ENCODE results near the gene KLF8. TPM values are rescaled to one million over a fixed set of nuclear protein-coding genes. Genes with fewer than 3 reads are reported as not detected.
A peak's percentile ranks its signal among the peaks of the same experiment; 100 is the strongest.
"Not testable (repeated sequence)": the region's sequence is repeated elsewhere in the genome, so short reads cannot be mapped to it uniquely, and the experiment has no call there.

The KLF8 gene
- polyA plus RNA-seq (2011; rRNA removed) (1.5 and 1.9 TPM in 2 replicates), polyA minus RNA-seq (2011; rRNA and poly(A)+ RNA removed) (1.4 and 2.3 TPM in 2 replicates)

DNA sequence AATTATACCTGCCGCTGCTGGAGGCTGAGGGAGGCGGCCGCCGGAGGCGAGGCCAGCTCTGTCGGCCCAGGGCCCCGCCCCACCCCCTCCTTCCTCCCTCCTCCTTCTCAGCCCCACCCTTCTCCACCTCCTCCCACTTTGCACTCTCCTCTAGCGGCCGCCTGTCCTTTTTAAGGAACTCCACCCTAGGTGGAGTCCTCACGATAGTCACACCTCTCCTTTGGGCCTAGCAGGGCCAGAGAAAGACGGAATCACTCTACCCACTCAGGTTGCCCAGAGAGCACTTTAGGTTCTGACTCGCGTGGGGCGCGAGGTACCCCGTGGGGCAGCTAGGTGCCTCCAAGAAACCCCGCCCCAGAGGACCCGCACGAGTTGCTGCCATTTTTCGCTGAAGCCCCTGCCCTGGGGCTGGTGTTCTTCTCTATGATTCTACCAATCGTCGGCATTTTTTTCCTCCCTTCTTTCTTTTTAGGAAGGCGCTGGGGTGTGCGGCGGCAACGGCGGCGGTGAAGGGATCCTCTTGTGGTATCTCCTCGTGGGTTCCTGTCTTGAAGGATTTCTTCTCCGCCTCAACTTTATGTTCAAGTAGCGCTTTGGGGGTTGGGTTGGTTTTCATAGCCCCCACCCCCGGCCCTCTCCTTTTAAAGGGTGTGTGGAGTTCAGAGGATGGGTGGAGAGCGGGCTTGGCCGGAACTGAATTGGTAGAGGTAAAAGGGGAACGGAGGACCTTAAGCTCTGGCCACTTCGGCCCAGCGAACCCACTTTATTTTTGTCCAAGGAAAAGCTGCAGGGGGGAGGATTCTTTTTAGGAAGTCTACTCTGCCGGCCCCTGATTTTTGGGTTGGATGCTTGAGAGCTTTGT lies at the start of gene KLF8:
KLF8 (plus strand) TSS at position 136 of the 862 bp plus-strand sequence. CDS start 979 bp downstream, outside the sequence.
- CTCF ChIA-PET: interaction anchor here (1.1 kb wide), 1 partner anchor 17 kb away, joined by 6 read pairs; no protein-coding TSS in a partner anchor
- H3K36me3 ChIP-seq (ENCODE audit: control insufficient read depth, insufficient read depth, low read length): no peaks in the 10 kb centered on the region
- POLR2A ChIA-PET: no interaction called here
- H3K27me3 ChIP-seq (ENCODE audit: control insufficient read depth, insufficient read depth, low read length): no peaks in the 10 kb centered on the region
- TF ChIP-seq, protein P1, sequence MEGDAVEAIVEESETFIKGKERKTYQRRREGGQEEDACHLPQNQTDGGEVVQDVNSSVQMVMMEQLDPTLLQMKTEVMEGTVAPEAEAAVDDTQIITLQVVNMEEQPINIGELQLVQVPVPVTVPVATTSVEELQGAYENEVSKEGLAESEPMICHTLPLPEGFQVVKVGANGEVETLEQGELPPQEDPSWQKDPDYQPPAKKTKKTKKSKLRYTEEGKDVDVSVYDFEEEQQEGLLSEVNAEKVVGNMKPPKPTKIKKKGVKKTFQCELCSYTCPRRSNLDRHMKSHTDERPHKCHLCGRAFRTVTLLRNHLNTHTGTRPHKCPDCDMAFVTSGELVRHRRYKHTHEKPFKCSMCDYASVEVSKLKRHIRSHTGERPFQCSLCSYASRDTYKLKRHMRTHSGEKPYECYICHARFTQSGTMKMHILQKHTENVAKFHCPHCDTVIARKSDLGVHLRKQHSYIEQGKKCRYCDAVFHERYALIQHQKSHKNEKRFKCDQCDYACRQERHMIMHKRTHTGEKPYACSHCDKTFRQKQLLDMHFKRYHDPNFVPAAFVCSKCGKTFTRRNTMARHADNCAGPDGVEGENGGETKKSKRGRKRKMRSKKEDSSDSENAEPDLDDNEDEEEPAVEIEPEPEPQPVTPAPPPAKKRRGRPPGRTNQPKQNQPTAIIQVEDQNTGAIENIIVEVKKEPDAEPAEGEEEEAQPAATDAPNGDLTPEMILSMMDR (IDR thresholded peaks at IDR 0.05; ENCODE audit: insufficient read depth, low read depth, low read length): no peak
- DNase-seq (ENCODE audit: low read depth): no peak
- H3K4me3 ChIP-seq (ENCODE audit: low read depth, low read length): peak within 1 kb of the TSS; percentile 31

DNA sequence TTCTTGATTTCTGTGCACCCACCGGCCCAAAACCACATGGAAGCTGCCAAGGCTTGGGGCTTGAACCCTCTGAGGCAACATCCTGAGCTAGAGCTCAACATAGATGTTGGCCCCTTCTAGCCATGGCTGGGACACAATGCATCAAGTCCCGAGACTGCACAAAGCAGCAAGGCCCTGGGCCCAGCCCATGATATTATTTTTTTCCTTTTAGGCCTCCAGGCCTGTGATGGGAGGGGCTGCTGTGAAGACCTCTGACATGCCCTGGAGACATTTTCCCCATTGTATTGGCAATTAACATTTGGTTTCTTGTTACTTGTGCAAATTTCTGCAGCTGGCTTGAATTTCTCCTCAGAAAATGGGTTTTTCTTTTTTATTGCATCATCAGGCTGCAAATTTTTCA lies 25.2 kb upstream of the KLF8 start:
- POLR2A ChIA-PET; DNase-seq (ENCODE audit: low read depth); CTCF ChIA-PET; H3K36me3 ChIP-seq (ENCODE audit: control insufficient read depth, insufficient read depth, low read length); H3K4me3 ChIP-seq (ENCODE audit: low read depth, low read length); H3K27me3 ChIP-seq (ENCODE audit: control insufficient read depth, insufficient read depth, low read length): not testable (repeated sequence)

DNA sequence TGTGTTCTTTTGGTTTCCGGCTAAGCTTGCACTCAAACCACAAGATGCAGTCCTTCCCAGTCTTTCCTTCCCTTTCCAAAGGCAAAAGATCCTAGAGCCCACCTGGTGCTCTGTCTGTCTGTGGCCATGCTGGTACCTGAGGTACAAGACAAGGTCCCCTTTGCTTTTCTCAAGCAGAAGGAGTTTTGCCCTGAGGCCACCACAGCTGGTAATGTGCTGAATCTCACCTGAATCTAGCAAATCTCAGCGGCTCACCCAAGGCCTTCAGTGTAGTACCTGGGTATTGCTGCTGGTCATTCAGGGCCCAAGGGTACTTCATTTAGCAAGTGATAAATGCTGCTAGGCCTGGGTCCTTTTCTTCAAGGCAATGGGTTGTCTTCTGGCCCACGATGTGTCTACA lies 20.5 kb upstream of the KLF8 start:
- ChIA-PET POLR2A (no interaction called here), CTCF (no interaction called here)
- Histone ChIP-seq H3K36me3 (ENCODE audit: control insufficient read depth, insufficient read depth, low read length) (no peaks in the 10 kb centered on the region), H3K27me3 (ENCODE audit: control insufficient read depth, insufficient read depth, low read length) (no peaks in the 10 kb centered on the region), H3K4me3 (ENCODE audit: low read depth, low read length) (no peak overlapping the region)
- DNase-seq (ENCODE audit: low read depth): no peak
- TF ChIP-seq, protein P1 (IDR thresholded peaks at IDR 0.05; ENCODE audit: insufficient read depth, low read depth, low read length): no peak

DNA sequence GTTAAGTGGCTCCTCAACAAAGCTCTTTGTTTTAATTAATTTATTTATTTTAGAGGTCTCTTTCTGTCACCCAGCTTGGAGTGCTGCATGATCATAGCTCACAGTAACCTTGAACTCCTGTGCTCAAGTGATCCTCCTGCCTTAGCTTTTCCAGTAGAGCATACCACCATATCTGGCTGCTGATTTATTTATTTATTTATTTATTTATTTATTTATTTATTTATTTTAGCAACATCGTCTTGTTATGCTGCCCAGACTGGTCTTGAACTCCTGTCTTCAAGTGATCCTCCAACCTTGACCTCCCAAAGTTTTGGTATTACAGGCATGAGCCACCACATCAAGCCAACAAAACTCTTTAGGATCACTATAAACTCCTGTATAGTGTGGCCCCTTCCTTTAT lies 15.8 kb upstream of the KLF8 start:
- TF ChIP-seq, protein P1 (IDR thresholded peaks at IDR 0.05; ENCODE audit: insufficient read depth, low read depth, low read length): no peak
- Histone ChIP-seq H3K36me3 (ENCODE audit: control insufficient read depth, insufficient read depth, low read length) (no peaks in the 10 kb centered on the region), H3K4me3 (ENCODE audit: low read depth, low read length) (no peak overlapping the region), H3K27me3 (ENCODE audit: control insufficient read depth, insufficient read depth, low read length) (no peaks in the 10 kb centered on the region)
- no peak for DNase-seq (ENCODE audit: low read depth)
- ChIA-PET POLR2A (no interaction called here), CTCF (interaction anchor here (0.7 kb wide), 1 partner anchor 17 kb away, joined by 3 read pairs; no protein-coding TSS in a partner anchor)

DNA sequence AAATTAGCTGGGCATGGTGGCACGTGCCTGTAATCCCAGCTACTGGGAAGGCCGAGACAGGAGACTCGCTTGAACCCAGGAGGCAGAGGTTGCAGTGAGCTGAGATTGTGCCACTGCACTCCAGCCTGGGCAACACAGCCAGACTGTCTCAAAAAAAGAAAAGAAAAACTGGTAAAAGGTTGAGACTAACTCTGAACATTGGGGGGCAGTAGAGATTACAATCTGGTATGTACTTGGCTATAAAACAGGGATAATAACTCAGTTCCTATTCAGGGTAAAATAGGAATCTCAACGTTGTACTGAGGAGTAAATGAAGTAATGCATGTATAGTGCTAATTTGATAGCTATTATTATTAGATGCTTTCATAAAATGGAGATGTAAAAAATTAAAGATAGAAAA lies 12.5 kb upstream of the KLF8 start:
- DNase-seq (ENCODE audit: low read depth): no peak
- no peaks in the 10 kb centered on the region for H3K27me3 ChIP-seq (ENCODE audit: control insufficient read depth, insufficient read depth, low read length)
- CTCF ChIA-PET: interaction anchor here (0.6 kb wide), 1 partner anchor 199 kb away, joined by 4 read pairs; no protein-coding TSS in a partner anchor

More for the DNA sequence above, 12.5 kb upstream of the KLF8 start:
- Histone ChIP-seq H3K36me3 (ENCODE audit: control insufficient read depth, insufficient read depth, low read length) (no peaks in the 10 kb centered on the region), H3K4me3 (ENCODE audit: low read depth, low read length) (no peak overlapping the region)
- POLR2A ChIA-PET: no interaction called here
- TF ChIP-seq, protein P1 (IDR thresholded peaks at IDR 0.05; ENCODE audit: insufficient read depth, low read depth, low read length): no peak
